HG03097 (cell line): ENCODE measurements around the gene CCM2.
"Not testable (repeated sequence)": the region's sequence is repeated elsewhere in the genome, so short reads cannot be mapped to it uniquely, and the experiment has no call there.

ENCODE experiments used
- ATAC-seq: cut with Tn5 transposase; IDR thresholded peaks from one replicate; pipeline ENCODE4 v1.9.1; 2021; ENCODE audit not compliant: unreplicated experiment, low FRiP score

Gene CCM2

GRCh38 chr7:45028138-45028919, 28.3 kb downstream of the CCM2 start:
- no peak for ATAC-seq

GRCh38 chr7:45028920-45029344, 28.9 kb downstream of the CCM2 start:
- no peak for ATAC-seq

GRCh38 chr7:45031829-45032228, 31.8 kb downstream of the CCM2 start:
- ATAC-seq = no peak

- no peak for ATAC-seq
Observed at GRCh38 chr7:45032421-45032820, 32.4 kb downstream of the CCM2 start.

- ATAC-seq = no peak
Observed at GRCh38 chr7:45033261-45033930, 33.4 kb downstream of the CCM2 start.

- no peak for ATAC-seq
Observed at GRCh38 chr7:45033931-45034290, 33.9 kb downstream of the CCM2 start.

- not testable (repeated sequence) for ATAC-seq
Observed at GRCh38 chr7:45034710-45035109, 34.7 kb downstream of the CCM2 start.

- no peak for ATAC-seq
Observed at GRCh38 chr7:45035371-45035770, 35.4 kb downstream of the CCM2 start.

- no peak for ATAC-seq
Observed at GRCh38 chr7:45035893-45036292, 35.9 kb downstream of the CCM2 start.

- ATAC-seq = no peak
Observed at GRCh38 chr7:45036317-45036716, 36.3 kb downstream of the CCM2 start.

GRCh38 chr7:45036796-45037195, 36.8 kb downstream of the CCM2 start:
- ATAC-seq = no peak

GRCh38 chr7:45037876-45038275, 37.9 kb downstream of the CCM2 start:
- ATAC-seq = no peak

- no peak for ATAC-seq
Observed at GRCh38 chr7:45039106-45039505, 39.1 kb downstream of the CCM2 start.

- ATAC-seq = no peak
Observed at GRCh38 chr7:45044338-45044737, 44.3 kb downstream of the CCM2 start.

GRCh38 chr7:45048748-45049147, 48.7 kb downstream of the CCM2 start:
- ATAC-seq = no peak

GRCh38 chr7:45050198-45050597, 50.2 kb downstream of the CCM2 start:
- ATAC-seq = no peak

- no peak for ATAC-seq
Observed at GRCh38 chr7:45052011-45052410, 52.0 kb downstream of the CCM2 start.

GRCh38 chr7:45053401-45053800, 53.4 kb downstream of the CCM2 start:
- ATAC-seq = no peak

GRCh38 chr7:45053941-45054340, 53.9 kb downstream of the CCM2 start:
- ATAC-seq = no peak

GRCh38 chr7:45054442-45054841, 54.4 kb downstream of the CCM2 start:
- ATAC-seq = no peak

- no peak for ATAC-seq
Observed at GRCh38 chr7:45055016-45055415, 55.0 kb downstream of the CCM2 start.

GRCh38 chr7:45055594-45056219, 55.7 kb downstream of the CCM2 start:
- no peak for ATAC-seq
